ENCODE data around the gene PI4KA. TPM values are rescaled to one million over a fixed set of nuclear protein-coding genes. Genes with fewer than 3 reads are reported as not detected.

The PI4KA gene
- total and polyA plus RNA-seq, 2 of the 13 experiments (the other 11 are each of a cell fraction or from before 2014, with no cell fraction given): 27.4 to 56.4 TPM

GRCh38 chr22:20727118-20728015 lies 131.2 kb downstream of the PI4KA start (continued):
- TF ChIP-seq, protein P1, sequence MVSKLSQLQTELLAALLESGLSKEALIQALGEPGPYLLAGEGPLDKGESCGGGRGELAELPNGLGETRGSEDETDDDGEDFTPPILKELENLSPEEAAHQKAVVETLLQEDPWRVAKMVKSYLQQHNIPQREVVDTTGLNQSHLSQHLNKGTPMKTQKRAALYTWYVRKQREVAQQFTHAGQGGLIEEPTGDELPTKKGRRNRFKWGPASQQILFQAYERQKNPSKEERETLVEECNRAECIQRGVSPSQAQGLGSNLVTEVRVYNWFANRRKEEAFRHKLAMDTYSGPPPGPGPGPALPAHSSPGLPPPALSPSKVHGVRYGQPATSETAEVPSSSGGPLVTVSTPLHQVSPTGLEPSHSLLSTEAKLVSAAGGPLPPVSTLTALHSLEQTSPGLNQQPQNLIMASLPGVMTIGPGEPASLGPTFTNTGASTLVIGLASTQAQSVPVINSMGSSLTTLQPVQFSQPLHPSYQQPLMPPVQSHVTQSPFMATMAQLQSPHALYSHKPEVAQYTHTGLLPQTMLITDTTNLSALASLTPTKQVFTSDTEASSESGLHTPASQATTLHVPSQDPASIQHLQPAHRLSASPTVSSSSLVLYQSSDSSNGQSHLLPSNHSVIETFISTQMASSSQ (IDR thresholded peaks at IDR 0.05; ENCODE audit: low read depth): no peak
- TF ChIP-seq, protein P1 (CRISPR knock-in tag; IDR thresholded peaks at IDR 0.05; ENCODE audit: borderline replicate concordance): no peak
- TF ChIP-seq ZSCAN5A (CRISPR knock-in tag; IDR thresholded peaks at IDR 0.05; ENCODE audit: borderline replicate concordance) (no peak), TCF7 (IDR thresholded peaks at IDR 0.05; ENCODE audit: low read depth) (no peak), GTF2F1 (IDR thresholded peaks at IDR 0.05; ENCODE audit: low read length) (no peak), GATAD1 (CRISPR knock-in tag; IDR thresholded peaks at IDR 0.05) (no peak), IKZF4 (CRISPR knock-in tag; IDR thresholded peaks at IDR 0.05; ENCODE audit: borderline replicate concordance, low read depth, not compliant biosample characterization) (no peak), ZNF569 (CRISPR knock-in tag; IDR thresholded peaks at IDR 0.05; ENCODE audit: borderline replicate concordance) (no peak), HNF4G (IDR thresholded peaks at IDR 0.05; ENCODE audit: borderline replicate concordance, low read depth, low read length) (no peak), HNF4G (CRISPR knock-in tag; IDR thresholded peaks at IDR 0.05; ENCODE audit: borderline replicate concordance, low read depth) (no peak), ZNF879 (CRISPR knock-in tag; IDR thresholded peaks at IDR 0.05) (no peak), SOX6 (IDR thresholded peaks at IDR 0.05) (no peak), SOX6 (CRISPR knock-in tag; IDR thresholded peaks at IDR 0.05) (no peak)

Data from HepG2 (cell line).